HFF-Myc (cell line): ENCODE results near the gene MCEMP1.

Experiments
- DNase-seq: peaks from one replicate; pipeline ENCODE4 v3.0.0-alpha.2; 2011; ENCODE audit warnings: low read depth; ENCODE audit errors: extremely low read depth
- H3K4me3 ChIP-seq: replicated peaks from 2 replicates; pipeline ENCODE4 v1.5.1; 2011; ENCODE audit warnings: low read depth, mild to moderate bottlenecking, control low read depth, low read length
- CTCF ChIP-seq: IDR thresholded peaks from 2 replicates; pipeline ENCODE4 v1.5.1; 2012; ENCODE audit warnings: mild to moderate bottlenecking, low read depth, low read length, control low read depth; ENCODE audit errors: missing control alignments

The MCEMP1 gene

GRCh38 chr19:7694499-7694898, 17.6 kb downstream of the MCEMP1 start:
- no peak for TF ChIP-seq CTCF
- no peak overlapping the region for H3K4me3 ChIP-seq
- no peak for DNase-seq

- DNase-seq, result no peak
- TF ChIP-seq CTCF, result no peak
- no peak overlapping the region for H3K4me3 ChIP-seq
Observed at GRCh38 chr19:7697721-7698287, 20.9 kb downstream of the MCEMP1 start.

GRCh38 chr19:7698583-7698982, 21.7 kb downstream of the MCEMP1 start:
- TF ChIP-seq CTCF, result no peak
- no peak overlapping the region for H3K4me3 ChIP-seq
- no peak for DNase-seq

GRCh38 chr19:7699003-7699402, 22.1 kb downstream of the MCEMP1 start:
- DNase-seq, result no peak
- no peak for TF ChIP-seq CTCF
- H3K4me3 ChIP-seq, result no peak overlapping the region

- TF ChIP-seq CTCF, result no peak
- no peak overlapping the region for H3K4me3 ChIP-seq
- DNase-seq, result no peak
Observed at GRCh38 chr19:7699417-7700401, 22.8 kb downstream of the MCEMP1 start.

- no peak overlapping the region for H3K4me3 ChIP-seq
- no peak for DNase-seq
- no peak for TF ChIP-seq CTCF
Observed at GRCh38 chr19:7701049-7701653, 24.3 kb downstream of the MCEMP1 start.
